ENCODE data around the gene NF1.

- TF ChIP-seq CTCF (IDR thresholded peaks at IDR 0.05 in 4 of 5, conservative IDR thresholded peaks at IDR 0.05 in 1 of 5) (no peak), POLR2A (IDR thresholded peaks at IDR 0.05) (no peak)
Observed at GRCh38 chr17:31252741-31253140, 158.0 kb downstream of the NF1 start.
